ENCODE data around the gene CHST6.
"Not testable (repeated sequence)": the region's sequence is repeated elsewhere in the genome, so short reads cannot be mapped to it uniquely, and the experiment has no call there.

The CHST6 gene

DNA sequence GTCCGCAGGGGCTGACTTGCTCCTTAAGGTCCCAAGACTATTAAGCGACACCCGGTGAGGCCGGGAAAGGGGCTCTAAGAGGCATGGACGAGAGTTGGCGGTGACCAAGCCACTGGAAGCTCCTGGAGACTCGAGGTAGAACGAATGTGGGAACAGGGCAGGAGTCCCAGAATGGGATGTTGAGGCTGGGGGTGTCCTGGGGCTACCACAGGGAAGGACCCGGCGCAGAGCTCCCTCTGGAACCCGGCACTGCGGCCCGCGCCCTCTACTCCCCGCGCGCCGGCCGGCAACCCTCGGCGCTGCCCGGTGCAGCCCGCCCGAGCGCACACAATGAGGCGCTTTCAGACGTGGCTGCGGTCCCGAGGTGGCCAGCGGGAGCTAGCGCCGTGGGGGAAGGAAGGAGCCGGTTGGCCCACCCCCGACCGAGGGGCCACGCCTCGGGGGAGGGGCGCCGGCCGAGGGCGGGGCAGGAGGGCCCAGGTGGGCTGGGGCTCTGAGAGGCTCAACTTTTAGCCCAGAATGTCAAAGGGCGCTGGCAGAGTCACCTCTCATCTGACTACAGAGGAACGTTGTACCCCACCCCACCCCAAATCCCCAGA lies at the start of gene CHST6:
Gene CHST6, minus strand, starts transcription at position 366 of the 599 bp plus-strand sequence. CDS start 15,613 bp downstream, outside the sequence.
- DNase-seq, result peak; percentile 19 to 27

DNA sequence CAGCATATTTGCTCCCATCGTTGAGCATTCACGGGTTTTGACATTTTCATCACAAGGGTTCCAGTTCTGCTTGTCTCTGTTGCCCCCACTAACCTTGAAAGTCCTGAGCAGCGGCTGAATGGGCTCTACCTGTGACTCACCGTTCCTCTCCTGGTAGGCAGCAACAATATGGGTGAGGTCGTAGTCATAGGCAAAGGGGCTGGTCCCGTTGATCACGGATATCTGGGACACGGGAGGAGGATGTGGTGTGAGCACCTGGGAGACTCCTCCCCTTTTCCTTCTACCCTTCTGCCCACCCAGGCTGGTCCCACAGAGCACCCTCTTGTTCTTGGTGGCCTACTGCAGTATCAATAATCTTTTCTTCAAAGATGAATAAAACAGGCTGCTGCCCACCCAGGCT lies 47.2 kb upstream of the CHST6 start:
- not testable (repeated sequence) for DNase-seq

DNA sequence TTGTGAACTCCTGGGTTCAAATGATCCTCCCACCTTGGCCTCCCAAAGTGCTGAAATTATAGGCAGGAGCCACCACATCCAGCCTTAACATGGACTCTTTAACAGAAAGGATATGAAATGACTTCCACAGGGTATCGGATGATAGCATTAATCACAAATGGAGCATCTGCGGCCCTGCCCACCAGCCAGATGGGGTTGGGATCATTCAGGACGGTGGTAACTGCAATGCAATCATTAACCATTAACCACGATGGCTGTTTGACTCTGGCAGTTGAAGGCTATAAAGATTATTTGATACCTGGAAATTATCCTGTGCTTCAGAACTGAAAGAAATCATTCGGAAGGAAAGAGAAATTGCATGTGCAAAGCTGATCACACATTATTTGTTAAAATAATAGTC lies 46.0 kb upstream of the CHST6 start:
- no peak for DNase-seq

DNA sequence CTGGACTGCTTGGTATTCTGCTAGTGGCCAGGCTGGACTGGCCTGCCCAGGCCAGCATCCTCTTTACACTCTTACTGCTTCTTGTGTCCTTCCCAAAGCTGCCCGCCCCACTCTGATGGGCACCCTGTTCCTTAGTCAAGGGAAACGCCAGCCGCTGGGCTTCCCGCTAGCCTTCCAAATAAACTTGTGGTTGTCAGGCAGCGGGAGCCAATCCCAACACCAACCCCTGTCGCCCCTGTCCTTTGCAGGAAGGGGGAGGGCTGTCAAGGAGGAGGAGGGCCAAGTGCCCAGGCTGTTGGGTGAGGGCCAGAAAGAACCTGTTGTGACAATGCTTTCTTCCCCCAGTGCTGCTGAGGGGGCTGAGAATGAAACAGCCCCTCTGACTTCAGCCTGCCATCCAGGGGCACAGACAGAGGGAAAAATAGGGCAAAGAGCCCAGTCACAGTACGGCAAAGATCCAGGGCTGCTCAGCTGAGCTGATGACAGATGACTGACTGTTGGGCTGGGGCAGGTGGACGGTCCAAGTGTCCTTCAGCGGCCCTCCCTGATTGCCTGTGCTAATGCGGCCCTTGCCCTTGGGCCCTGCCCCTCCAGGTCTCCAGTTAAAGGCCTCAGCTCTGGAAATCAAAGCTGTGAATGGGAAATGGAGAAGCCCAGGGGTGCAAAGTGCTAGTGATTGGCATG lies 43.8 kb upstream of the CHST6 start:
- DNase-seq, result not testable (repeated sequence)

DNA sequence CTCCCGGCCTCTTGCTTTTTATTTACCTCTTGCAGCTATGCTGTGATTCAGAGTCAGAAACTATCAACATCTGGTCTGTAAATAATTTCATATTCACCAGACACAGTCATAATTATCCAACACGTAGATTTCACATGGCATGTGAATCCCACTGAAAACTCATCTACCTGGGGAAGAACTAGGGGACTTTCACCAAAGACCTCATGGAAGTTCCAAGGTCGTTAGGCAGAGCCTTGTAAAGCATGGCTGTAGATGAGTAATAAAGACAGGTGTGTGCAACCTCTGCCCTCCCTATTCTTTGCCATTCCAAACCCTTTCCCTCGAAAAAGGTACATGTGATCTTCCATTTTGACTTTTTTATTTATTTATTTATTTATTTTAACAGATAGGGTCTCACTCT lies 42.5 kb upstream of the CHST6 start:
- no peak for DNase-seq

DNA sequence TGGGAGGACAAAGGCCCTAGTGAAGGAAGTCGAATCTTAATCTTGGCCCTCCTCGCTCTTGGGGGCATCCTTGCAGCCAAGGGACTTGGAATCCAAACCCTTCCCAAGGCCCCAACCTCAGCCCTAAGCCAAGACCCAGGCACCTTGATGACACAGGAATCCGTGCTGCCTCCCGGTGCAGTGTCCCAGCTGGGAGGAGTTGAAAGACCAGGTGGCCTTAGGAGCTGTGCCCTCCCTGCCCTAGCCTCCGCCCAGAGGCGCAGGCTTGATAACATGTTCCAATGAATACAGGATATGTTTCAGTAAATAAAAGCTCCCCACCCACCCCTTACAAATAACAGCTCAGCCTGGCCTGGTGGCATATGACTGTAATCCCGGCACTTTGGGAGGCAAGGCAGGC lies 40.7 kb upstream of the CHST6 start, which contains the start of gene CHST5:
Gene CHST5, minus strand, starts transcription at position 208 of the 400 bp plus-strand sequence. CDS start 5,724 bp downstream, outside the sequence.
- no peak for DNase-seq

DNA sequence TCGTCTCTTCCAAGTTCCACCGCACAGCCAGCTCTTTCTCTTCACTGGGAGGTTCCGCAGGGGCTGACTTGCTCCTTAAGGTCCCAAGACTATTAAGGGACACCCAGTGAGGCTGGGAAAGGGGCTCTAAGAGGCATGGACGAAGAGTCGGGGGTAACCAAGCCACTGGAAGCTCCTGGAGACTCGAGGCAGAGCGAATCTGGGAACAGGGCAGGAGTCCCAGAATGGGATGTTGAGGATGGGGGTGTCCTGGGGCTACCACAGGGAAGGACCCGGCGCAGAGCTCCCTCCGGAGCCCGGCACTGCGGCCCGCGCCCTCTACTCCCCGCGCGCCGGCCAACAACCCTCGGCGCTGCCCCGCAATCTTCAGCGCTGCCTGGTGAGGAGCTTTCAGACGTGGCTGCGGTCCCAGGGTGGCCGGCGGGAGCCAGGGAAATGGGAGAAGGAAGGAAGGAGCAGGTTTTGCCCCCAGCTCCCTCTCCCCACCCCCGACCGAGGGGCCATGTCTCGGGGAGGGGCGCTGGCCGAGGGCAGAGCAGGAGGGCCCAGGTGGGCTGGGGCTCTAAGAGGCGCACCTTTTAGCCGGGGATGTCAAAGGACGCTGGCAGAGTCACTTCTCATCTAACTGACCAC lies 40.1 kb upstream of the CHST6 start:
- no peak for DNase-seq

DNA sequence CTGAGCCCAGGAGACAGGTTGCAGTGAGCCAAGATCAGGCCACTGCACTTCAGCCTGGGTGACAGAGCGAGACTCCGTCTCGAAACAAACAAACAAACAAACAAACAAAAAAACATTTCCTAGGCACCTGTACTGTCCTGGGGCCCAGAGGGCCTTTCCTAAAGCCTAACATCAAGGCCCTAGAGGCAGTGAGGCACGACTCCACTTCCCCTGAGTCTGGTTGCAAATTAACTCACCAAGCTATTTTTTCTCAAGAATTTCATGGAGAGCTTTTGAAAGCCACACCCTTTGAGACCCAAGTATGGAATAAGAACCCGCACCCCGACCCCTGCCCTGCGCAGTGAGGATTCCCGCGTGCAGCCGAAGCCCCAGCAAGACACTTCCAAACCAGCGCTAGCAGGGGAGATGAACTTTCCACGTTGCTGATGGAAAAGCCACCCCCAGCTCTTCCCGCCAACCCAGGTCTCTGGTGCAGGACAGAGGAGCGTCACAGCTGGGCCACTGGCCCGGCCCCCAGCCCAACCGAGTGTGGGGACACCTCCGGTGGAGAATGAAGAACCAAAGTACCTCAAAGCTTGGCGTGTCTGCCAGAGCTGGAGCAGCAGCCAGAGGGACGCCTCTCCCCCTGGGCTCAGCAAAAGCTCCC lies 39.4 kb upstream of the CHST6 start:
- no peak for DNase-seq

DNA sequence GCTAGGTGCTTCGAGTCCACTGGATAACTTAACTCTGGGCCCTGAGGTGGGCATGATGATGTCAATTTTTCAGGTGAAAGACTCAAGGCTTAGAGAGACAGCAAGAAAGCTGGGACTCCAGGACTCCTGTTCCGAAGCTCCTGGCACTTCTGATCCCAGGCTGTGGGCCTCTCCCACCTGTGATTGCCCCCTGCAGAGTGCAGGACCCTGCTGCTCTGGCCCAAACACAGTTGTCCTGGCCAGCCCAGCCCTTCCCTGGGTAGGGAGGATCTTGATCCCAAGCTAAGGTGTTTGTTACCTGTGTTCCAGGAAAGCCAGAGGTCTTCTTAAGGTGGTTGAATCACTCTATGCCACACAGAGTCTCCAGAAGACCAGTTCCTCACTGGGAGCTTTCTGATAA lies 37.5 kb upstream of the CHST6 start:
- no peak for DNase-seq

DNA sequence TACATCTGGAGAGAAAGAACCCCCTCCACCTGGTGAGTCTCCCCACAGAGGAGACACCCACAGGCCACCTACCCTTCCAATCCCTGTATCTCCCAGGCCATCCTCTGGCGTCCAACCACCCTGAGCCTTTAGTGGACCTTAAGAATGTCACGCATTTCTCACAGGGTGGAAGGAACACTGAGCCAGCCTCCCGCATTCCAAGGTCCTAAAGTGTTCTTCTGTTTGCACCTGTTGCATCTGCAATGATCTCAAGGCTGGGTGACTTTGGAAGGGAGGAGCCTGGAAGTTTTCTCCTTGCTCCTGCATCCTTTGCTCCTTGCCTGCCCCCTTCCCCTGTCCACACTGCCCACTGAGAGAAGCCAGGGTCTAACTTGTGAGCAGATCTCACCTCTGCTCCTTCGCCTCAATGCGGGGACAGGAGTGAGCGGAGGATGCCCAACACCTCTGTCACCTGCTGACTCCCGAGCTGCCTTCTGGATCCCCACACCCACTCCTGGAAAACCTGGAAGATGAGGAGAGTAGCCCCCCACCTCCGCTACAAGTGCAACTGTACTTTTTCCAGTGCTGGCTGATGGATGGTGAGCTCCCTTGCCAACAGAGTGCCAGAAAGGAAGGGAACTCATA lies 37.0 kb upstream of the CHST6 start:
- DNase-seq, result no peak

DNA sequence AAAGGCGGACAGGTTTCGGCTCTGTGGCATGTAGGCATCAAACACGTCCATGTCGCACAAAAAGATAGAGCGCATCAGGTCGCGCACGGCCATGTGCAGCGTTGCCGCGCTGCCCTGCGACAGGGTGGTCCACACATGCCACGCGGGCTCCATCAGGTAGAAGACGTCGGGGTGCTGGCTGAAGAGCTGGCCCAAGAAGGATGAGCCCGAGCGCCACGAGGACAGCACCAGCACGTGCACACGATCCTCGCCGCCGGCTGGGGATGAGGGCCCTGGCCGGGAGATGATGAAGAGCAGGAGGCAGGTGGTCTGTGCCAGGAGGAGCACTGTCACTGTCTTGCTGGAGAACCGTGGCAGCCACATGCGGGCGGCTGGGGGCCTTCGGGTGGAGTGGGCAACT lies 34.7 kb upstream of the CHST6 start:
- DNase-seq, result no peak

DNA sequence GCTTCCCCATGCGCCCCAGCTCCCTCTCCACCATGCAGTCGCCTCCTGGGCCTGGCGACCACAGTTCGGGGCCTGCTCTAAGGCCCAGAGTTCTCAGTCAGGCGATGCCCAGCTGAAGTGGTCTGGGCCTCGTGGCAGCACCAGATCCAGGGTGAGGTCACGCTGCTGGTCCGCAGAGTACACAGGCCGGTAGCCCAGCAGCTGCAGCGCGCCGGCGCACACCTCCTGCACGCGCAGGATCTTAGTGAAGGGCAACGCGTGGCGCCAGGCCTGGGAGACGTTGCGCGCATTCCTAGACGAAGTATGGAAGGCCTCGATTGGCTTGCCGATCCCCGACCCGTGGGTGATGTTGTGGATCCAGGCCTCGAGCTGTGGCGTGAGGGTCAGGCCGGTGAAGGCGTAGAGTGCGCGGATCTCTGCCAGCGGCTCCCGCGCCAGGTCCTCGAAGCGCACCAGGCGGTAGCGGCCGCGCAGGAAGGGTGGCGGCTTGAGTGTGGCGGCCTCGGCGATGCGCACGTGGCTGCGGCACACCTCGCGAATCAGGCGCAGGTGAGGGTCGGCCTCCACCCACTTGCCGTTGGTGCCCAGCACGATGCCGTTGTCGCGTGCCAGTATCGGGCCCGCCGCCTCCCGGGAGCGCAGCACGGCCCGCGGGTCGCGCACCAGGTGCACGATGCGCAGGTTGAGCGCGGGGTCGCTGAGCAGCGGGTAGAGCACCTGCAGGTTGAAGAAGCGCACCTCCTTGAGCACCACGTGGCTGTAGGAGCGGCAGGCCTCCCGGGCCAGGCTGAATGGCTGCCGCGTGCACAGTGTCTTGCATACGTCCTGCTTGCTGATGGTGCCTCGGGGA lies 34.0 kb upstream of the CHST6 start:
- DNase-seq, result no peak

DNA sequence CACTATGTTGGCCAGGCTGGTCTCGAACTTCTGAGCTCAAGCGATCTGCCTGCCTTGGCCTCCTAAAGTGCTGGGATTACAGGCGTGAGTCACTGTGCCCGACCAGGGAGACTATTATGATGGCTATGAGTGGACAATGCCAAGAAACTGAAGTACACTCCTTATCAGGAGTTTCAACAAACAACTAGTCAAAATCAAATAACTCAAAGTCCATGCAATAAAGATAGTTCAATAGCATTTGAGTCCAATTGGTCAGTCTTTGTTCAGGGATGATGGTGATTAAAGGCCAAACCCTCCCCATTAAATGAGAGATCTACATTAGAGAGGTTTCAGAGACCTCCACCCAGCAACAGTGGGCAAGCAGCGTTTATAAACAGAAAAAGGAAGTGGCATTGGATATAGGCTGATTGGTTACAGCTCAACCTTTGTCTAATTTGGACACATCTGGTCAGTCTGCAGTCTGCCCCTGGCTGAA lies 32.6 kb upstream of the CHST6 start:
- no peak for DNase-seq

DNA sequence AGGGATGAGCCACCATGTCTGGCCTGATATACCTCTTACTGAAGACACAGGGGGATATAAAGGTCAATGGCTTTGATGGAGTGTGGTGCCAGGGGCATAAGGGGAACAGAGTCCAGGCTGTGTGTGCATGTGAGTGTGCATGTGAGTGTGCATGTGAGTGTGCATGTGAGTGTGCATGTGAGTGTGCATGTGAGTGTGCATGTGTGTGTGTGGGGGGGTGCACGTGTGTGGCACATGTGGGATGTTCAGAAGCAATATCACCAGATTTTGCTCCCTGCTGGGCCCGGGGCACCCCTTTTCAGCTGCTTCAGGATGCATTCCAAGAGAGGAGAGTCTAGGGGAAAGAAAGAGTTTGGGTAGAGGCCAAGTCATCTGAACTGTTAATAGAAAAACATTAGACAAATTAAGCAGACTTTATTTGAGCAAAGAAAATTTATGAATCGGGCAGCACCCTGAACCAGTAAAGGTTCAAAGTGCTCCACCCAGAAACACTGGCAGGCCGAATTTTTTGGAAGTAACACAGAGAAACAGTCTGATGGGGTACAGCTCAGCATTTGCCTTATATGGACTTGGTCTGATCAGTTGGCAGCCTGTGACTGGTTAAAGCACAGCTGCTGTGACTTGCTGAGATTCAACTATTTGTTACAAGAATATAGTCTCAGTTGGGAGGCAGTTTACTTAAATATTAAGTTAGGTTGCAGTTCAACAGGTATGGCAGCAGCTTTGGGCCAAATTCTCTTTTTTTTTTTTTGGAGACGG lies 31.0 kb upstream of the CHST6 start:
- no peak for DNase-seq

DNA sequence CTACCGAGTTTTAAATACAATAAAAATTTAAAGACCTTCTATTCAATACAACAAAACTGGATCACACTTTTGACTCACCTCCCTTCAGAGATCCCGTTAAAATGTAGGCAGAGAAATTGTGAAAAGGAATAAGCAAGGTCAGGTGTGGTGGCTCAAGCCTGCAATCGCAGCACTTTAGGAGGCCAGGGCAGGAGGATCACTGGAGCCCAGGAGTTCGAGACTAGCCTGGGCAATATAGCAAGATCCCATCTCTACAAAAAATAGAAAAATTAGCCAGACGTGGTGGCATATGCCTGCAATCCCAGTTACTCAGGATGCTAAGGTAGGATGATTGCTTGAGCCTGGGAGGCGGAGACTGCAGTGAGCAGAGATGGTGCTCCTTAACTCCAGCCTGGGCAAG lies 23.9 kb upstream of the CHST6 start:
- DNase-seq, result no peak

DNA sequence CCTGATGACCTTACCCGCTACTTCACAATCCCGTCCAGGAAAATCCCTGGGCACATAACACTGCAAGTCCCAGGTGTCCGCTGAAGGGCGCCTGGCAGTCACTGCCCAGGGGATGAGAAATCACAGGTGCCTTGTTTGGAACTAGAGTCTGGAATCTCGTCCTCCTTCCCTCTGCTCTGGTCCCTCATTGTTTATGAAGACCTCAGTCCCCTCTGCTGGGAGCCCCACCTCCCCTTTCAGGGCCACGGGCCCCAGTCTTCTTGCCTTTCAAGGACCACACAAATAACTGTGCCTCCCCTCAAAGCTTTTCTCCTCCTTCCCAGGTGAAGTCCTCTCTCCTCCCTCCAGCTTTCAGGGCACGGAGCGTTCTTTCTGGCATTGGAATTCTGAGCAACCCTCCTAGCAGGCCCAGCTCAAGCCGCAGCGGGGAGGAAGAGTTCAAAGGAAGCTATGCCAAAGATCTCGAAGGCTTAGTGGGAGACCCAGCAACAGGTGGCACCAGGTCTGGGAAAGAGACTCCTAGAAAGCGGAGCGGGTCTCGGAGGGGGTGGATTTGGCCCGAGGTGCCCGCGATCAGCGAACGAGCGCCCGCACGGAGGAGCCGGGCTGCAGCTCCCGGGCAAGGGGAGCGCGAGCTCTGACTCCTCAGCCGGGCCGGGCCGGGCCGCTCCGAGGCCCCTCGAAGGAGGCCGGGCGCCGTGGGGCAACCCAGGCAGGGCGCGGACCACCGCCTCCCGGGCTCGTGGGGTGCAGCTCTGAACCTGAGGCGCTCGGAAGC lies 21.1 kb upstream of the CHST6 start:
- DNase-seq, result peak; percentile 26 to 36

DNA sequence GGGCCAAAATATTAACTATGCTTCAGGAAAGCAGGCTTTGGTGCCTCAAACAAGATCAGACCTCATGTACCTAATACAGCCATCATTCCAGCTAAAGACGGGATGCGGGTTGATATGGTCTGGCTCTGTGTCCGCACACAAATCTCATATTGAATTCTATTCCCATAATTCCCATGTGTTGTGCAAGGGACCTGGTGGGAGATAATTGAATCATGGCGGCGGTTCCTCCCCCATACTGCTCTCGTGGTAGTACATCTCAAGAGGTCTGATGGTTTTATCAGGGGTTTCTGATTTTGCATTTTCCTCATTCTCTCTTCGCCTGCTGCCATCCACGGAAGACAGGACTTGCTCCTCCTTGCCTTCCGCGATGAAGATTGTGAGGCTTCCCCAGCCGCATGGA lies 19.1 kb upstream of the CHST6 start:
- no peak for DNase-seq

DNA sequence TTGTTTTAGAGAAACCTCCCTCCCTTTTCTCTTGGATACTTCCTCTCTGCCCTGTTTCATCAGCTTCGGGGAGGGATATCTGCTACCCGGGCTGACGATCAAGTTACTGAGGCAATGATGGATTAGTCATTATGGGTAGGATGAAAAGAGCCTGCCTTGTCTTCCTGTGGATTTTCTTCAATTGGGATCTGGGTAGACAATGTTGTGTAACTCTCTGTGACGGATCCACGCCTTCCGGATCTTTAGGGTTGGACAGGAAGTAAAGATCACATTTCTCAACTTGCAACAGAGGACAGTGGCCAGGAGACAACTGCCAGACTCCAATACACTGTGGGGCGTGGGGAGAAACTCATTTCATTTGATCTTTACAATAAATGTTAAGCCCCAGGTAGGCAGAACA lies 11.3 kb upstream of the CHST6 start:
- DNase-seq, result no peak

DNA sequence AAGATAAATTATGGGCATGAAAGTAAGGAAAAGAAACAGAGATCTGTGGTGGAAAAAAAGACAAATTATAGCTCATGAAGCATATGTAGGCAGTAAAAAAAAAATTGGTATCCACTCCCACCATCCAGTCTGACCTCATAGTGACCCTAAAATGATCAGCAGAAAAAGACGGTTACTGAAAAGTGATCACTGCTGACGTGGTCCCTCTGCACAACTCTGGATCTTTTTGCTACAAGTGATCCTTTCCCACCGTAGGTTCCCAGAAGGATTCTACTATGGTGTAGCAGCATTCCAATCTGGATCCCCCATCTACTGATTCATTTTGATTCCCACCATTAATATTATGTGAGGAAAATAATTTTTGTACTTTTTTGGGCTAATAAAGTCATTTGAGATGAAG lies 10.9 kb upstream of the CHST6 start:
- no peak for DNase-seq

DNA sequence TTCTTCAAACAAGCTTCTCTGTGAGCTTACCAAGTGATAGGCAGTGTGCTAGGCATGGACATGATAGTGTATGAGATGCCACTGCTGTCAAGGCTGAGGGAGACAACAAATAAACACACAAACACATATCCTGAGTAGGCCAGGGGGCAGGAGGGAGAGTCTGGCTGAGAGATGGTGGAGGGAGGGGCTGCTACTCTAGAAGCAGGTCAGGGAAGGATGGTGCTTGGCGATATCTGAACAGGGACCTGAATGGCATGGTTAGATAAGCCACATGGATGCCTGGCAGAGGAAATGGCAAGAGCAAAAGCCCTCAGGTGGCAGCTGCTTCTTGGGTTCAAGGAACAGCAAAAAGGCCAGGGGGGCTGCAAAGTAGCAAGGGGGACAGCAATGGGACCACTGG lies 8.6 kb upstream of the CHST6 start:
- no peak for DNase-seq
